ENCODE measurements around the gene PBRM1.

PBRM1 gene

GRCh38 chr3:52524752-52525679 is 160.7 kb downstream of the PBRM1 start:
- no peak for DNase-seq

- DNase-seq = no peak
Observed at GRCh38 chr3:52524258-52524751, 161.4 kb downstream of the PBRM1 start.

GRCh38 chr3:52523386-52524257 is 162.1 kb downstream of the PBRM1 start:
- no peak for DNase-seq

GRCh38 chr3:52522651-52523251 is 163.0 kb downstream of the PBRM1 start:
- no peak for DNase-seq

- no peak for DNase-seq
Observed at GRCh38 chr3:52521881-52522650, 163.6 kb downstream of the PBRM1 start.

GRCh38 chr3:52521488-52521824 is 164.3 kb downstream of the PBRM1 start:
- no peak for DNase-seq

GRCh38 chr3:52520716-52521487 is 164.8 kb downstream of the PBRM1 start:
- no peak for DNase-seq

- no peak for DNase-seq
Observed at GRCh38 chr3:52520141-52520667, 165.5 kb downstream of the PBRM1 start.

- no peak for DNase-seq
Observed at GRCh38 chr3:52519445-52520140, 166.1 kb downstream of the PBRM1 start.

GRCh38 chr3:52518723-52519444 is 166.8 kb downstream of the PBRM1 start:
- DNase-seq = no peak

- no peak for DNase-seq
Observed at GRCh38 chr3:52517796-52518722, 167.7 kb downstream of the PBRM1 start.

- DNase-seq = no peak
Observed at GRCh38 chr3:52516509-52517195, 169.1 kb downstream of the PBRM1 start.

GRCh38 chr3:52515192-52515591 is 170.5 kb downstream of the PBRM1 start:
- no peak for DNase-seq

- DNase-seq = no peak
Observed at GRCh38 chr3:52514576-52514975, 171.1 kb downstream of the PBRM1 start.

GRCh38 chr3:52513281-52513680 is 172.4 kb downstream of the PBRM1 start:
- no peak for DNase-seq

GRCh38 chr3:52512727-52513126 is 173.0 kb downstream of the PBRM1 start:
- no peak for DNase-seq

- DNase-seq = no peak
Observed at GRCh38 chr3:52512105-52512504, 173.6 kb downstream of the PBRM1 start.

GRCh38 chr3:52511509-52511908 is 174.2 kb downstream of the PBRM1 start:
- DNase-seq = no peak

Data from stimulated activated CD4-positive, alpha-beta T cell treated with anti-CD3 and anti-CD28 coated beads, Interleukin-2, amount 100 ng/mL, for 48 hours (primary cell).